Raji (cell line): ENCODE measurements around the gene UNC93A.

Source experiments
- POLR2A ChIP-seq: IDR thresholded peaks from 2 replicates; pipeline ENCODE4 v1.6.1; 2011; ENCODE audit warnings: low read depth, low read length, control low read depth; ENCODE audit not compliant: insufficient read depth

The UNC93A gene

GRCh38 chr6:167290786-167291622 lies at the start of gene UNC93A:
Gene UNC93A, plus strand, starts transcription at chr6:167291315. Its CDS starts 175 bp downstream, at chr6:167291490.
- no peak for TF ChIP-seq POLR2A

- no peak for TF ChIP-seq POLR2A
Observed at GRCh38 chr6:167244064-167244960, 46.8 kb upstream of the UNC93A start.

- TF ChIP-seq POLR2A = no peak
Observed at GRCh38 chr6:167244991-167245390, 46.1 kb upstream of the UNC93A start.

- TF ChIP-seq POLR2A = no peak
Observed at GRCh38 chr6:167245591-167245990, 45.5 kb upstream of the UNC93A start.

GRCh38 chr6:167247814-167248595 lies 43.1 kb upstream of the UNC93A start:
- no peak for TF ChIP-seq POLR2A

- no peak for TF ChIP-seq POLR2A
Observed at GRCh38 chr6:167252271-167252670, 38.8 kb upstream of the UNC93A start.

GRCh38 chr6:167255918-167256553 lies 35.1 kb upstream of the UNC93A start:
- TF ChIP-seq POLR2A = no peak

GRCh38 chr6:167258646-167259045 lies 32.5 kb upstream of the UNC93A start:
- TF ChIP-seq POLR2A = no peak

- no peak for TF ChIP-seq POLR2A
Observed at GRCh38 chr6:167266830-167267555, 24.1 kb upstream of the UNC93A start.

GRCh38 chr6:167267921-167268401 lies 23.2 kb upstream of the UNC93A start:
- TF ChIP-seq POLR2A = no peak

GRCh38 chr6:167268683-167269280 lies 22.3 kb upstream of the UNC93A start:
- no peak for TF ChIP-seq POLR2A

- TF ChIP-seq POLR2A = no peak
Observed at GRCh38 chr6:167270499-167271311, 20.4 kb upstream of the UNC93A start.

GRCh38 chr6:167272151-167272550 lies 19.0 kb upstream of the UNC93A start:
- no peak for TF ChIP-seq POLR2A
